Fibroblast of mammary gland (primary cell): ENCODE results near the gene NABP2.

Source experiments
- DNase-seq: peaks from one replicate; pipeline ENCODE4 v3.0.0-alpha.2; 2010; ENCODE audit warnings: low read depth
- H3K4me3 ChIP-seq: 2 replicates; pipeline ENCODE4 v1.5.1; 2011; ENCODE audit warnings: low read depth, mild to moderate bottlenecking, low read length, moderate library complexity; ENCODE audit not compliant: control insufficient read depth
- CTCF ChIP-seq: conservative IDR thresholded peaks from 2 replicates; pipeline ENCODE4 v1.5.1; 2011; ENCODE audit warnings: low read depth, low read length, inconsistent platforms; ENCODE audit not compliant: control insufficient read depth, insufficient read depth

The NABP2 gene

GRCh38 chr12:56208006-56208405 lies 16.1 kb upstream of the NABP2 start:
- no peak for DNase-seq
- no peak for TF ChIP-seq CTCF

GRCh38 chr12:56212361-56212760 lies 11.8 kb upstream of the NABP2 start:
- no peak for DNase-seq
- TF ChIP-seq CTCF = no peak
- no peak overlapping the region for H3K4me3 ChIP-seq

More at GRCh38 chr12:56208006-56208405, 16.1 kb upstream of the NABP2 start:
- H3K4me3 ChIP-seq = no peak overlapping the region

- no peak for DNase-seq
- TF ChIP-seq CTCF = no peak
- no peak overlapping the region for H3K4me3 ChIP-seq
These were observed 10.3 kb upstream of the NABP2 start for GRCh38 chr12:56213878-56214277.

- no peak for DNase-seq
- no peak for TF ChIP-seq CTCF
- H3K4me3 ChIP-seq = no peak overlapping the region
These were observed 7.7 kb upstream of the NABP2 start for GRCh38 chr12:56216461-56216860.

- no peak overlapping the region for H3K4me3 ChIP-seq
- DNase-seq = no peak
- TF ChIP-seq CTCF = no peak
These were observed 4.3 kb upstream of the NABP2 start for GRCh38 chr12:56219840-56220239.

- peak overlapping the region; percentile 94 for H3K4me3 ChIP-seq
- no peak for TF ChIP-seq CTCF
These were observed 3.4 kb upstream of the NABP2 start for GRCh38 chr12:56220611-56221231.

GRCh38 chr12:56221232-56221756 lies 2.8 kb upstream of the NABP2 start:
- TF ChIP-seq CTCF = no peak
- peak; percentile 60 for DNase-seq

More at GRCh38 chr12:56220611-56221231, 3.4 kb upstream of the NABP2 start:
- peak; percentile 42 for DNase-seq

More at GRCh38 chr12:56221232-56221756, 2.8 kb upstream of the NABP2 start:
- H3K4me3 ChIP-seq = peak overlapping the region; percentile 94
